GM19035 (cell line): ENCODE results near the gene CRYBA2.

ENCODE experiments used
- ATAC-seq: cut with Tn5 transposase; IDR thresholded peaks from one replicate; pipeline ENCODE4 v1.9.1; 2021; ENCODE audit not compliant: unreplicated experiment

Gene CRYBA2

GRCh38 chr2:218958276-218958675 is 34.9 kb downstream of the CRYBA2 start:
- no peak for ATAC-seq

- ATAC-seq, result no peak
These were observed 35.6 kb downstream of the CRYBA2 start for GRCh38 chr2:218957671-218958070.

GRCh38 chr2:218956039-218956438 is 37.2 kb downstream of the CRYBA2 start:
- no peak for ATAC-seq

- no peak for ATAC-seq
These were observed 38.5 kb downstream of the CRYBA2 start for GRCh38 chr2:218954541-218955300.

GRCh38 chr2:218953366-218953954 is 39.8 kb downstream of the CRYBA2 start:
- ATAC-seq, result no peak

- ATAC-seq, result no peak
These were observed 41.1 kb downstream of the CRYBA2 start for GRCh38 chr2:218952160-218952559.

GRCh38 chr2:218946621-218947020 is 46.6 kb downstream of the CRYBA2 start:
- ATAC-seq, result no peak

- ATAC-seq, result no peak
These were observed 48.3 kb downstream of the CRYBA2 start for GRCh38 chr2:218944759-218945404.
